Measurements from ENCODE around the gene SYN1.
A peak's percentile ranks its signal among the peaks of the same experiment; 100 is the strongest.
"Not testable (repeated sequence)": the region's sequence is repeated elsewhere in the genome, so short reads cannot be mapped to it uniquely, and the experiment has no call there.

SYN1 gene

GRCh38 chrX:47633689-47634590, 14.3 kb upstream of the SYN1 start:
- DNase-seq: no peak

GRCh38 chrX:47632666-47633065, 13.0 kb upstream of the SYN1 start:
- DNase-seq: no peak

- DNase-seq: no peak
Observed at GRCh38 chrX:47631676-47632075, 12.0 kb upstream of the SYN1 start.

- DNase-seq: no peak
Observed at GRCh38 chrX:47629419-47630200, 10.0 kb upstream of the SYN1 start, which contains the start of gene CFP. Gene CFP (minus strand): TSS chrX:47629930. CDS start chrX:47629844, 86 bp downstream.

GRCh38 chrX:47628982-47629381, 9.3 kb upstream of the SYN1 start:
- DNase-seq: no peak

GRCh38 chrX:47625365-47625764, 5.7 kb upstream of the SYN1 start:
- no peak for DNase-seq

- DNase-seq: peak in 1 of 2 donors; percentile 26
Observed at GRCh38 chrX:47623540-47624027, 3.9 kb upstream of the SYN1 start.

- DNase-seq: no peak
Observed at GRCh38 chrX:47621851-47622250, 2.2 kb upstream of the SYN1 start.

- no peak for DNase-seq
Observed at GRCh38 chrX:47620303-47620685, 637 bp upstream of the SYN1 start.

GRCh38 chrX:47618923-47619485, 653 bp downstream of the SYN1 start:
- no peak for DNase-seq

GRCh38 chrX:47614618-47615017, 5.0 kb downstream of the SYN1 start:
- DNase-seq: no peak

GRCh38 chrX:47613082-47613481, 6.6 kb downstream of the SYN1 start:
- DNase-seq: no peak

- no peak for DNase-seq
Observed at GRCh38 chrX:47612418-47612817, 7.2 kb downstream of the SYN1 start.

- no peak for DNase-seq
Observed at GRCh38 chrX:47611926-47612325, 7.7 kb downstream of the SYN1 start.

GRCh38 chrX:47611489-47611888, 8.2 kb downstream of the SYN1 start:
- no peak for DNase-seq

GRCh38 chrX:47610511-47610910, 9.1 kb downstream of the SYN1 start:
- no peak for DNase-seq

- DNase-seq: no peak
Observed at GRCh38 chrX:47608130-47608810, 11.4 kb downstream of the SYN1 start.

- no peak for DNase-seq
Observed at GRCh38 chrX:47607091-47607490, 12.6 kb downstream of the SYN1 start.

GRCh38 chrX:47605024-47605423, 14.6 kb downstream of the SYN1 start:
- no peak for DNase-seq

GRCh38 chrX:47603125-47603524, 16.5 kb downstream of the SYN1 start:
- DNase-seq: not testable (repeated sequence)

- no peak for DNase-seq
Observed at GRCh38 chrX:47597222-47597621, 22.4 kb downstream of the SYN1 start.

GRCh38 chrX:47596256-47596655, 23.4 kb downstream of the SYN1 start:
- no peak for DNase-seq

GRCh38 chrX:47595716-47596251, 23.9 kb downstream of the SYN1 start:
- no peak for DNase-seq

Measured in stimulated activated CD4-positive, alpha-beta T cell treated with anti-CD3 and anti-CD28 coated beads, Interleukin-2, amount 100 ng/mL, for 48 hours (primary cell).